WTC11 (cell line): ENCODE results near the gene FAM181A. TPM values are rescaled to one million over a fixed set of nuclear protein-coding genes. Genes with fewer than 3 reads are reported as not detected.

Experiments
- ATAC-seq: fragments of 200-7000 bp; cut with Tn5 transposase; 2 replicates; pipeline ENCODE4 v1.10.0; 2021; ENCODE audit warnings: mild to moderate bottlenecking, moderate library complexity
- CTCF ChIA-PET: fragments of 300-600 bp; sonication (Branson Sonifier 250); formaldehyde crosslinking; loops from one replicate; lab custom pipeline; 2021; ENCODE audit warnings: antibody characterized with exemption; lab: Charles Lee
- POLR2A ChIA-PET: fragments of 350-600 bp; sonication (Branson Sonifier 250); formaldehyde crosslinking; loops from one replicate; lab custom pipeline; 2021; ENCODE audit warnings: antibody characterized with exemption; lab: Charles Lee
- DNase-seq: peaks from one replicate; pipeline ENCODE4 v3.0.0; 2021; ENCODE audit warnings: low spot score
- H3K27ac Mint-ChIP-seq: 2 replicates; pipeline ENCODE4 v1.8.0; 2021; ENCODE audit warnings: mixed read lengths
- H3K27me3 Mint-ChIP-seq: 2 replicates; pipeline ENCODE4 v1.8.0; 2021; ENCODE audit warnings: low read depth, mild to moderate bottlenecking, moderate library complexity, mixed read lengths
- H3K36me3 Mint-ChIP-seq: 2 replicates; pipeline ENCODE4 v1.8.0; 2021; ENCODE audit warnings: mixed read lengths
- H3K4me1 Mint-ChIP-seq: 2 replicates; pipeline ENCODE4 v1.8.0; 2022; ENCODE audit warnings: mixed read lengths
- H3K4me3 Mint-ChIP-seq: 2 replicates; pipeline ENCODE4 v1.8.0; 2021; ENCODE audit warnings: mild to moderate bottlenecking, moderate library complexity, mixed read lengths
- H3K9me3 Mint-ChIP-seq: 2 replicates; pipeline ENCODE4 v1.8.0; 2021; ENCODE audit warnings: mixed read lengths
- AFF4 ChIP-seq: sonication (generic); formaldehyde crosslinking; IDR thresholded peaks from 2 replicates; pipeline ENCODE4 v1.8.1; 2023; ENCODE audit warnings: mild to moderate bottlenecking, missing genetic modification reagents, borderline replicate concordance
- CDX4 ChIP-seq: fragments of 250-450 bp; sonication (Bioruptor Pico); IDR thresholded peaks from 2 replicates; pipeline ENCODE4 v1.9.0; 2021; ENCODE audit warnings: moderate library complexity, mild to moderate bottlenecking, inconsistent platforms, borderline replicate concordance
- CTCF ChIP-seq: fragments of 200-600 bp; IDR thresholded peaks from 2 replicates; pipeline ENCODE4 v1.8.0; 2022; ENCODE audit warnings: antibody characterized with exemption
- E2F4 ChIP-seq: sonication (generic); formaldehyde crosslinking; IDR thresholded peaks from 2 replicates; pipeline ENCODE4 v1.8.1; 2022; ENCODE audit warnings: low read depth, mild to moderate bottlenecking, moderate library complexity, missing genetic modification reagents, borderline replicate concordance
- ETV6 ChIP-seq: sonication (generic); formaldehyde crosslinking; IDR thresholded peaks from 2 replicates; pipeline ENCODE4 v1.8.1; 2022; ENCODE audit warnings: mild to moderate bottlenecking, missing genetic modification reagents
- FOXJ3 ChIP-seq: sonication (generic); formaldehyde crosslinking; IDR thresholded peaks from 2 replicates; pipeline ENCODE4 v1.9.0; 2021; ENCODE audit warnings: missing genetic modification reagents, mild to moderate bottlenecking, borderline replicate concordance
- GABPB1 ChIP-seq: sonication (generic); formaldehyde crosslinking; IDR thresholded peaks from 2 replicates; pipeline ENCODE4 v1.8.1; 2023; ENCODE audit warnings: mild to moderate bottlenecking, missing genetic modification reagents
- GTF2I ChIP-seq: fragments of 250-450 bp; sonication (Bioruptor Pico); conservative IDR thresholded peaks from 2 replicates; pipeline ENCODE4 v1.4.0; 2021; ENCODE audit warnings: mild to moderate bottlenecking
- JUN ChIP-seq: sonication (generic); formaldehyde crosslinking; IDR thresholded peaks from 2 replicates; pipeline ENCODE4 v1.8.0; 2023; ENCODE audit warnings: mild to moderate bottlenecking, missing genetic modification reagents
- MAX ChIP-seq: sonication (generic); formaldehyde crosslinking; IDR thresholded peaks from 2 replicates; pipeline ENCODE4 v1.8.0; 2022; ENCODE audit warnings: mild to moderate bottlenecking, missing genetic modification reagents
- MXD4 ChIP-seq: fragments of 250-450 bp; sonication (Bioruptor Pico); IDR thresholded peaks from 2 replicates; pipeline ENCODE4 v1.8.0; 2021; ENCODE audit warnings: mild to moderate bottlenecking, moderate library complexity, borderline replicate concordance
- MYBL2 ChIP-seq: sonication (generic); formaldehyde crosslinking; IDR thresholded peaks from 2 replicates; pipeline ENCODE4 v1.8.1; 2023; ENCODE audit warnings: mild to moderate bottlenecking, moderate library complexity, missing genetic modification reagents
- NR3C1 ChIP-seq: sonication (generic); formaldehyde crosslinking; conservative IDR thresholded peaks from 2 replicates; pipeline ENCODE4 v1.8.1; 2023; ENCODE audit warnings: low read depth, mild to moderate bottlenecking, missing genetic modification reagents
- RORB ChIP-seq: fragments of 250-450 bp; sonication (Bioruptor Pico); IDR thresholded peaks from 2 replicates; pipeline ENCODE4 v1.9.0; 2021; ENCODE audit warnings: mild to moderate bottlenecking
- SMAD3 ChIP-seq: sonication (generic); formaldehyde crosslinking; IDR thresholded peaks from 2 replicates; pipeline ENCODE4 v1.8.0; 2022; ENCODE audit warnings: missing genetic modification reagents, mild to moderate bottlenecking, borderline replicate concordance
- SOX15 ChIP-seq: fragments of 250-450 bp; sonication (Bioruptor Pico); IDR thresholded peaks from 2 replicates; pipeline ENCODE4 v1.9.0; 2021; ENCODE audit warnings: mild to moderate bottlenecking
- SP1 ChIP-seq: sonication (generic); formaldehyde crosslinking; conservative IDR thresholded peaks from 2 replicates; pipeline ENCODE4 v1.8.1; 2022; ENCODE audit warnings: missing genetic modification reagents
- USF1 ChIP-seq: sonication (generic); formaldehyde crosslinking; IDR thresholded peaks from 2 replicates; pipeline ENCODE4 v1.8.0; 2022; ENCODE audit warnings: mild to moderate bottlenecking, missing genetic modification reagents
- ZMAT4 ChIP-seq: fragments of 250-450 bp; sonication (Bioruptor Pico); IDR thresholded peaks from 2 replicates; pipeline ENCODE4 v1.9.0; 2021; ENCODE audit warnings: mild to moderate bottlenecking
- ZNF138 ChIP-seq: sonication (generic); formaldehyde crosslinking; conservative IDR thresholded peaks from 2 replicates; pipeline ENCODE4 v1.8.1; 2022; ENCODE audit warnings: mild to moderate bottlenecking, moderate library complexity, missing genetic modification reagents
- ZNF219 ChIP-seq: sonication (generic); formaldehyde crosslinking; IDR thresholded peaks from 2 replicates; pipeline ENCODE4 v1.8.0; 2023; ENCODE audit warnings: missing genetic modification reagents, mild to moderate bottlenecking, borderline replicate concordance
- total RNA-seq: library from RNA; stranded (reverse); gene quantifications from 3 replicates; pipeline ENCODE4 v1.2.3, GENCODE V29; 2021

FAM181A gene
- total RNA-seq, 1 experiment from 2014 or later, result not detected

GRCh38 chr14:93893661-93894261, 33.4 kb upstream of the FAM181A start (continued):
- TF ChIP-seq ZNF219 (CRISPR knock-in tag), result no peak

GRCh38 chr14:93895023-93895604, 32.0 kb upstream of the FAM181A start:
- H3K27ac Mint-ChIP-seq, result no peak overlapping the region
- DNase-seq (peak; percentile 46), ATAC-seq (peak; percentile 75)
- CTCF ChIA-PET, result interaction anchor here (0.6 to 3.4 kb wide), 11 partner anchors 9 to 246 kb away, joined by 3 to 63 read pairs (median 5); no protein-coding TSS in a partner anchor
- no peak for TF ChIP-seq CTCF
- TF ChIP-seq GTF2I, result 0 out of 2 replicates have a peak, but pooled peaks have one; percentile 12
- TF ChIP-seq RORB (CRISPR knock-in tag), result no peak
- 0 out of 2 replicates have a peak, but pooled peaks have one; percentile 14 for TF ChIP-seq SP1 (CRISPR knock-in tag)
- TF ChIP-seq MXD4 (CRISPR knock-in tag), result no peak
- TF ChIP-seq MAX (CRISPR knock-in tag), result 0 out of 2 replicates have a peak, but pooled peaks have one; percentile 29
- no peak for TF ChIP-seq AFF4
- TF ChIP-seq GABPB1 (CRISPR knock-in tag), result no peak
- TF ChIP-seq SMAD3 (CRISPR knock-in tag), result no peak
- no peak for TF ChIP-seq NR3C1
- no peak for TF ChIP-seq MYBL2 (CRISPR knock-in tag)
- peaks cover 43% of the 10 kb centered on the region for H3K4me1 Mint-ChIP-seq
- no peaks in the 10 kb centered on the region for H3K36me3 Mint-ChIP-seq
- POLR2A ChIA-PET, result interaction anchor here (0.5 to 0.6 kb wide), 2 partner anchors 52 to 279 kb away, joined by 3 read pairs; no protein-coding TSS in a partner anchor
- no peaks in the 10 kb centered on the region for H3K9me3 Mint-ChIP-seq
- no peak overlapping the region for H3K4me3 Mint-ChIP-seq
- H3K27me3 Mint-ChIP-seq, result peaks cover 3% of the 10 kb centered on the region

- ChIA-PET CTCF (no interaction called here), POLR2A (no interaction called here)
- Mint-ChIP-seq H3K36me3 (no peaks in the 10 kb centered on the region), H3K27me3 (no peaks in the 10 kb centered on the region; the same call in 1 of the 2 replicates), H3K4me3 (no peak overlapping the region), H3K4me1 (peaks cover 27% of the 10 kb centered on the region), H3K9me3 (no peaks in the 10 kb centered on the region), H3K27ac (no peak overlapping the region)
- ATAC-seq, result no peak
- no peak for DNase-seq
- TF ChIP-seq USF1 (CRISPR knock-in tag) (no peak), E2F4 (no peak), JUN (CRISPR knock-in tag) (no peak), ETV6 (CRISPR knock-in tag) (no peak), FOXJ3 (CRISPR knock-in tag) (no peak), SOX15 (CRISPR knock-in tag) (no peak), GABPB1 (CRISPR knock-in tag) (no peak), CDX4 (CRISPR knock-in tag) (no peak), ZMAT4 (CRISPR knock-in tag) (no peak), ZNF138 (CRISPR knock-in tag) (no peak)
Measured at GRCh38 chr14:93897476-93897845, 29.7 kb upstream of the FAM181A start.
